NCI-H1436 treated with DMSO at 0.1 percent for 48 hours (cell line): ENCODE measurements around the gene GRK5.

Source experiments
- DNase-seq: peaks from one replicate; lab custom pipeline; 2025; lab: John Stamatoyannopoulos, UW

The GRK5 gene

GRCh38 chr10:119341459-119342301, 134.3 kb downstream of the GRK5 start:
- no peak for DNase-seq

GRCh38 chr10:119342335-119342734, 135.0 kb downstream of the GRK5 start:
- DNase-seq, result no peak

- DNase-seq, result no peak
Measured at GRCh38 chr10:119343011-119343601, 135.7 kb downstream of the GRK5 start.

- no peak for DNase-seq
Measured at GRCh38 chr10:119344381-119344780, 137.0 kb downstream of the GRK5 start.

- DNase-seq, result no peak
Measured at GRCh38 chr10:119346095-119346832, 138.9 kb downstream of the GRK5 start.

GRCh38 chr10:119347181-119347974, 140.0 kb downstream of the GRK5 start:
- DNase-seq, result no peak

GRCh38 chr10:119348106-119348505, 140.7 kb downstream of the GRK5 start:
- DNase-seq, result no peak

- no peak for DNase-seq
Measured at GRCh38 chr10:119348516-119349240, 141.3 kb downstream of the GRK5 start.

- DNase-seq, result no peak
Measured at GRCh38 chr10:119349341-119349740, 142.0 kb downstream of the GRK5 start.

GRCh38 chr10:119349937-119350501, 142.6 kb downstream of the GRK5 start:
- no peak for DNase-seq

GRCh38 chr10:119350502-119351097, 143.2 kb downstream of the GRK5 start:
- DNase-seq, result no peak

- DNase-seq, result no peak
Measured at GRCh38 chr10:119351189-119351588, 143.8 kb downstream of the GRK5 start.

- no peak for DNase-seq
Measured at GRCh38 chr10:119352042-119352441, 144.7 kb downstream of the GRK5 start.

- DNase-seq, result no peak
Measured at GRCh38 chr10:119352807-119353206, 145.4 kb downstream of the GRK5 start.

- no peak for DNase-seq
Measured at GRCh38 chr10:119353421-119353820, 146.1 kb downstream of the GRK5 start.

- no peak for DNase-seq
Measured at GRCh38 chr10:119355930-119356329, 148.6 kb downstream of the GRK5 start.

- DNase-seq, result no peak
Measured at GRCh38 chr10:119357412-119358151, 150.2 kb downstream of the GRK5 start.

GRCh38 chr10:119358152-119358512, 150.8 kb downstream of the GRK5 start:
- no peak for DNase-seq

- DNase-seq, result no peak
Measured at GRCh38 chr10:119358567-119358966, 151.2 kb downstream of the GRK5 start.

GRCh38 chr10:119359025-119359424, 151.7 kb downstream of the GRK5 start:
- no peak for DNase-seq
